Tibial nerve (tissue), 4 donors: ENCODE measurements around the gene MAPK1.

Source experiments
- EP300 ChIP-seq, 2 donors: sonication (generic); formaldehyde crosslinking; IDR thresholded peaks; one replicate each; pipeline ENCODE4 v1.6.1; 2017; ENCODE audit warnings: antibody characterized with exemption in 2 of 2, mild to moderate bottlenecking in 1 of 2
- POLR2A ChIP-seq, 2 donors: fragments of 450-650 bp; IDR thresholded peaks; one replicate each; pipeline ENCODE4 v1.6.1; 2017; ENCODE audit warnings: antibody characterized with exemption in 2 of 2, mild to moderate bottlenecking in 2 of 2, moderate library complexity in 2 of 2
- TF ChIP-seq, protein P1 (sequence below), 5 experiments: fragments of 200-600 bp in 3 of 5; fragments of 450-650 bp in 2 of 5; sonication (generic) in 3 of 5; IDR thresholded peaks; one replicate each; pipeline ENCODE4 v1.5.1; 2016 to 2019; ENCODE audit warnings: antibody characterized with exemption in 5 of 5, mild to moderate bottlenecking in 3 of 5, moderate library complexity in 2 of 5

GRCh38 chr22:21766691-21767462 is 100.6 kb downstream of the MAPK1 start:
- TF ChIP-seq, protein P1, sequence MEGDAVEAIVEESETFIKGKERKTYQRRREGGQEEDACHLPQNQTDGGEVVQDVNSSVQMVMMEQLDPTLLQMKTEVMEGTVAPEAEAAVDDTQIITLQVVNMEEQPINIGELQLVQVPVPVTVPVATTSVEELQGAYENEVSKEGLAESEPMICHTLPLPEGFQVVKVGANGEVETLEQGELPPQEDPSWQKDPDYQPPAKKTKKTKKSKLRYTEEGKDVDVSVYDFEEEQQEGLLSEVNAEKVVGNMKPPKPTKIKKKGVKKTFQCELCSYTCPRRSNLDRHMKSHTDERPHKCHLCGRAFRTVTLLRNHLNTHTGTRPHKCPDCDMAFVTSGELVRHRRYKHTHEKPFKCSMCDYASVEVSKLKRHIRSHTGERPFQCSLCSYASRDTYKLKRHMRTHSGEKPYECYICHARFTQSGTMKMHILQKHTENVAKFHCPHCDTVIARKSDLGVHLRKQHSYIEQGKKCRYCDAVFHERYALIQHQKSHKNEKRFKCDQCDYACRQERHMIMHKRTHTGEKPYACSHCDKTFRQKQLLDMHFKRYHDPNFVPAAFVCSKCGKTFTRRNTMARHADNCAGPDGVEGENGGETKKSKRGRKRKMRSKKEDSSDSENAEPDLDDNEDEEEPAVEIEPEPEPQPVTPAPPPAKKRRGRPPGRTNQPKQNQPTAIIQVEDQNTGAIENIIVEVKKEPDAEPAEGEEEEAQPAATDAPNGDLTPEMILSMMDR (IDR thresholded peaks at IDR 0.05) = no peak
- TF ChIP-seq POLR2A (IDR thresholded peaks at IDR 0.05) (no peak), EP300 (IDR thresholded peaks at IDR 0.05) (no peak)
